Hepatocyte (in vitro differentiated cells): Measurements from ENCODE around the gene NEDD9.

Experiments used
- CTCF ChIP-seq: fragments of 200-600 bp; sonication (generic); IDR thresholded peaks from 2 replicates; pipeline ENCODE4 v1.5.1; 2016; ENCODE audit warnings: antibody characterized with exemption, mild to moderate bottlenecking; ENCODE audit not compliant: poor library complexity
- EZH2 ChIP-seq: fragments of 200-600 bp; sonication (generic); IDR thresholded peaks from 2 replicates; pipeline ENCODE4 v1.6.1; 2016; ENCODE audit warnings: antibody characterized with exemption, mild to moderate bottlenecking, borderline replicate concordance
- EZH2phosphoT487 ChIP-seq: fragments of 200-600 bp; sonication (generic); IDR thresholded peaks from one replicate; pipeline ENCODE4 v1.6.1; 2018; ENCODE audit warnings: antibody characterized with exemption, mild to moderate bottlenecking, low read depth, moderate library complexity; ENCODE audit not compliant: unreplicated experiment, severe bottlenecking

DNA sequence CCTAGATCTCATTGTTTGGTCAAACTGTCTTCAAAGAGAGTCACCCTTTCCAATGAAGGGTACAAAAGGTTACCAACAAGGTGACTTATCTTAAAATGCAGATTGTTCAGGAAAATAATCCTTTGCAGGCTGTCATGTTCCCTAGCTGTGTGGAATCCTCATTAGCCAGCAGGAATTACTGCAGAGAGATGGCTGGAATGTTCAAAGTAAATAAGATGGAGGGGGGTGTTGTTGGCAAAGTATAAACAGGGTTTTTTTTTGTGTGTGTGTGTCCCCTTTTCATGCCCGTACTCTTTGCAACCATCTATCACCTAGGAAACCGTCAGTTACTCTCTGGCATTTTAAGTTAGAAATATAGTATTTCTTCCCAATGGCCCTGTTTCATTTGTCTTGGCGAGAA lies 6.5 kb downstream of the NEDD9 start:
- TF ChIP-seq EZH2phosphoT487 (no peak), EZH2 (no peak), CTCF (no peak)
